Measurements from ENCODE around the gene FYCO1. TPM values are rescaled to one million over a fixed set of nuclear protein-coding genes. Genes with fewer than 3 reads are reported as not detected.
A peak's percentile ranks its signal among the peaks of the same experiment; 100 is the strongest.
"Not testable (repeated sequence)": the region's sequence is repeated elsewhere in the genome, so short reads cannot be mapped to it uniquely, and the experiment has no call there.

Gene FYCO1
- polyA plus RNA-seq (ENCODE audit: insufficient read length in 4 of 4) = 10 to 100 TPM; 16.9 to 21.0 (median 19.1) TPM

GRCh38 chr3:45995236-45996192, at the start of gene FYCO1:
TSS of gene FYCO1 (minus strand) at chr3:45995824. CDS start at chr3:45984910, 10,914 bp downstream.
- DNase-seq (ENCODE audit: low read depth in 4 of 4, low spot score in 3 of 4) = peak; percentile 70 to 77 (median 76)

DNA sequence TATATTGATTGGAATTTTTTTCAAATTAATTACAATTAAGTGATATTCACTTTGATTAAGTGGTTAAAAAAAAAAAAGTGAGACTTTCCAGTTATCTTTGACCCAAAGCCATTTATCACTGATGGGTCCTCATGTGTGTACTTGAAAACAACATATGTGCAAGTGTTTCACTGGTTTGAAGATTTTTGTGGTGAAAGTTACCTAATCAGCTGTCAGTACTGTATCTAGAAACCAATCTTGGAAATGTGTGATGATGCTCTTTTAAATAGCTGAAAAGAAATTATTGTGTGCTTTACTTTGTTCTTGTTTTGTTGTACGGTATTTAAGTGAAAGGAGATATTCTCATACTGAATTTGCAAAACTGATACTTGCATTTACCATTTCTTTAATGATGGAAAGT, 43.3 kb upstream of the FYCO1 start:
- no peak for DNase-seq (ENCODE audit: low read depth in 4 of 4, low spot score in 3 of 4)

DNA sequence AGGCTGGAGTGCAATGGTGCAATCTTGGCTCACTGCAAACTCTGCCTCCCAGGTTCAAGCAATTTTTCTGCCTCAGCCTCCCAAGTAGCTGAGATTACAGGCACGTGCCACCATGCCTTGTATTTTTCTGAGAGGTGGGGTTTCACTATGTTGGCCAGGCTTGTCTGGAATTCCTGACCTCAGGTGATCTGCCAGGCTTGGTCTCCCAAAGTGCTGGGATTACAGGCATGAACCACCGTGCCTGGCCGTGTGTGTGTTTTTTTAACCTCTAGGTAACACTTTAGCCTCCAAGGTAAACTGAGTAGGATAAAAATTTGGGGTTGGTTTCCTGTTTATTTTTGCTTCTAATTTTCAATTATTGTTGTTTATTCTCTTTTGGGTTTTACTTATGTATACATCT, 42.4 kb upstream of the FYCO1 start:
- DNase-seq (ENCODE audit: low read depth in 4 of 4, low spot score in 3 of 4) = not testable (repeated sequence)

GRCh38 chr3:46036191-46036590, 40.6 kb upstream of the FYCO1 start:
- DNase-seq (ENCODE audit: low read depth in 4 of 4, low spot score in 3 of 4) = no peak

- no peak for DNase-seq (ENCODE audit: low read depth in 4 of 4, low spot score in 3 of 4)
Measured at GRCh38 chr3:46031747-46032146, 36.1 kb upstream of the FYCO1 start.

GRCh38 chr3:46031269-46031668, 35.6 kb upstream of the FYCO1 start:
- no peak for DNase-seq (ENCODE audit: low read depth in 4 of 4, low spot score in 3 of 4)

DNA sequence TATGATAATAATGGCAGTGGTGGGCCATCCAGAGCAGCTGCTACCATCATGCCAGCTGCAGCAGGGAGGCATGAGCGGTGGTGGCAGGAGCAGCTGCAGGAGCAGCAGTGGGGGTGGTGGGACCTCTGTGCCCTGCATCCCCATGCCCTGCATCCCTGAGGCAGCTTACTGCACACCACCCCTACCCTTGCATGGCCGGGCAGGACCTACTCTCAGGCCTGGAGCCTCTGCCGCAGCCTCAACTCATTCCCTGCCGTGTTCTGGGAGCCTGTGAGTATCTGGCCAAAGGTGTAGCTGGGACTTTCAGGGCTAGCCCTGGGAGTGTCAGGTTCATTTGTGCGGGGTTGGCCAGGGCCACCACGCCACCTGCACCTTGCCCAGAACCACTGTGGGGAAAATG, 35.0 kb upstream of the FYCO1 start:
- DNase-seq (ENCODE audit: low read depth in 4 of 4, low spot score in 3 of 4) = no peak

GRCh38 chr3:46029953-46030543, 34.4 kb upstream of the FYCO1 start:
- no peak for DNase-seq (ENCODE audit: low read depth in 4 of 4, low spot score in 3 of 4)

GRCh38 chr3:46027736-46028397, 32.2 kb upstream of the FYCO1 start:
- DNase-seq (ENCODE audit: low read depth in 4 of 4, low spot score in 3 of 4) = no peak

DNA sequence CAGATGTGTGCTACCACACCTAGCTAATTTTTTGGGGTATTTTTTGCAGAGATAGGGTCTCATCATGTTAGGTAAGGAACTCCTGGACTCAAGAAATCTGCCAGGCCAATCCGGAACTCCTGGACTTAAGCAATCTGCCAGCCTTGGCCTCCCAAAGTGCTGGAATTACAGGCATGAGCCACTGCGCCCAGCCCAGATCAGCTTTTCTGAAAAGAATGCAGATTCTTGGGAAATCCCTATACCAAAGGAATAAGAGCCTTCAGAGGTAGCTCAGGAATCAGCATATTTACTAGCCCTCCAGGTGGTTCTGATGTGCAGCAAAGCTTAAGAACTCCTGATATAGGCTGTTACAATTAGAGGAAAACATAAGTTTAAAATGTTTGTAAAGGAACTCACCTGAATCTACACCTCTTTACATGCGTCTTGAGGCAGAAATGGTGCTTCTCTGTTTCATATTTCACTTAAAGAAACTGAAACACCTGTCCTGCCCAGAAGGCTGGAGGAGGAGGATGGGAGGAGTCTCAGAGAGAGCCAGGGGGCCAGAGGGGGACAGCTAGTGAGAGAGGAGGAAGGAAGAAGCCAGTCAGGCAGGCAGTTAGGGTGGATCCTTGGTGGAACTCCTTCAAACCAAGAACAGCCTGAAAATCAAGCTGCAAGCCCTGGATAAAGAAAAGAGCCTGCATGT, 31.5 kb upstream of the FYCO1 start, which contains the start of gene XCR1:
Gene XCR1 (minus strand): TSS at position 463 of the 685 bp plus-strand sequence. CDS start 5,536 bp downstream, outside the sequence.
- DNase-seq (ENCODE audit: low read depth in 4 of 4, low spot score in 3 of 4) = no peak

DNA sequence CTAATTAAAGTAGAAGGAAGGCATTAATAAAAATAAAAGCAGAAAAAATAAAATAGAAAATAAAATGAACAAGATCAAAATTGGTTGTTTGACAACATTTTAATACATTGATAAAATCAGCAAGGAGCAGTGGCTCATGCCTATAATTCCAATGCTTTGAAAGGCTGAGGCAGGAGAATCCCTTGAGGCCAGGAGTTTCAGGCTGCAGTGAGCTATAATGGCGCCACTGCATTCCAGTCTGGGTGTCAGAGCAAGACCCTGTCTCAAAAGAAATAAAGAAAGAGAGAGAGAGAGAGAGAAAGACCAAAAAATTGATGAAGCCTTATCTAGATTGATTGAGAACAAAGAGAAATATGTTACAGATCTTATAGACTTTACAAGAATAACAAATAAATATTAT, 29.5 kb upstream of the FYCO1 start:
- no peak for DNase-seq (ENCODE audit: low read depth in 4 of 4, low spot score in 3 of 4)

DNA sequence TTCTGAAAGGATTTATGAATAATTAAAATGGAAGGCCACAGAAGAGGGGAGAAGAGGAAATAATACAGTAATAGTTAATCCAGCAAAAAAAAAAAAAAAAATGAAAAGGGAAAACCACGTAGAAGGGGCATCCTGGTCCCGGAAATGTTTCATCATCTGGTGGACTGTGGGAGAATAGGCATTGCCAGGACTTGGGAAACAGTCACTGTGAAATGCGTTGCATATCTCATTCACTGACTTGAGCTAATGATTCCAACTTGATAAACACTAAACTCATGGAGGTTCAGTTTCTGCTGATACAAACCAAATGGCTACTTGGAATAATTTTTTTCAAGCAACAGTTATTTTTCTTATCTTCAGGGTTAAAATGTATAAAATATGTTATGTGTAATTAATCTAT, 28.5 kb upstream of the FYCO1 start:
- no peak for DNase-seq (ENCODE audit: low read depth in 4 of 4, low spot score in 3 of 4)

- no peak for DNase-seq (ENCODE audit: low read depth in 4 of 4, low spot score in 3 of 4)
Measured at GRCh38 chr3:46022909-46023785, 27.5 kb upstream of the FYCO1 start.

DNA sequence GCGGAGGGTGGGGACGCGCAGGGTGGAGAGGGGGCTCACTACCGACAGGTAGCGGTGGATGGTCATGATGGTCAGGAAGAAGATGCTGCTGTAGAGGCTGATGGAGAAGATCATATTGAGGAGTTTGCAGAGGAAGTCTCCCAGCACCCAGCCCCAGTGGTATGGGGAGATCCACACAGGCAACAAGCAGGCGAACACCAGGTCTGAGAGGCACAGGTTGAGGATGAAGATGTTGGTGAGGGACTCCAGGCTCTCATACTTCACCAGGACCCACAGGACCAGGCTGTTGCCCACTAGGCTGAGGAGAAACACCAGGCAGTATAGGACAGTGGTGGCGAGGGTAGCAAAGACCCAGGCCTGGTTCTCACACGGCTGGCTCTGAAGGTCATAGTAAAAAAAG, 25.9 kb upstream of the FYCO1 start:
- no peak for DNase-seq (ENCODE audit: low read depth in 4 of 4, low spot score in 3 of 4)

- DNase-seq (ENCODE audit: low read depth in 4 of 4, low spot score in 3 of 4) = no peak
Measured at GRCh38 chr3:46020766-46021510, 25.3 kb upstream of the FYCO1 start.

DNA sequence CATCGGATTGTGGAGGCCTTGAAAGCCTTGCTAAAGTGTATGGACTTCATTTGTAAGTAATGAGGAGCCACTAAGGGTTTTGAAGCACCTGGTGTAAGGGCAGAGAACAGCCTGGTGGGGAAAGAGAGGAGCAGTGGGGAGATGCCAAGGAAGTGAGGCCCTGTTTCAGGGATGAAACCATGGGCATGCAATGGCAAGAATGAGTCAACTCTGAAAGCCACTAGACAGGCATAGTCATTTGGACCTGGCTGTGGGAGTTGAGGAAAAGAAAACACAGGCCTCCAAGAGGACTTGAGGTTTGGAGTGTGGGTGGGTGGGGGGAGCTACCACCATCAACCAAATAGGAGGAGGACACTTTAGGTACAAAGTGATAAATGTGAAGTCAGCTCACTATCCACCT, 24.1 kb upstream of the FYCO1 start:
- no peak for DNase-seq (ENCODE audit: low read depth in 4 of 4, low spot score in 3 of 4)

- DNase-seq (ENCODE audit: low read depth in 4 of 4, low spot score in 3 of 4) = no peak
Measured at GRCh38 chr3:46017720-46018119, 22.1 kb upstream of the FYCO1 start.

- no peak for DNase-seq (ENCODE audit: low read depth in 4 of 4, low spot score in 3 of 4)
Measured at GRCh38 chr3:46013316-46014094, 17.9 kb upstream of the FYCO1 start.
